Activated naive CD4-positive, alpha-beta T cell treated with anti-CD3 and anti-CD28 coated beads, Interleukin-2, amount 50 U/mL, for 72 hours (primary cell): ENCODE measurements around the gene IQCE. TPM values are rescaled to one million over a fixed set of nuclear protein-coding genes. Genes with fewer than 3 reads are reported as not detected.

Source experiments
- ATAC-seq, 2 donors: fragments of 150-1000 bp; cut with Tn5 transposase; 2 replicates each; pipeline ENCODE4 v1.10.0; 2021; ENCODE audit warnings: mild to moderate bottlenecking in 2 of 2, moderate library complexity in 2 of 2
- DNase-seq, 2 donors: peaks; one replicate each; pipeline ENCODE4 v3.0.0; 2021 to 2022; ENCODE audit warnings: low spot score in 2 of 2
- H3K27ac Mint-ChIP-seq, 2 donors: one replicate each; pipeline ENCODE4 v1.8.0; 2022; ENCODE audit warnings: mild to moderate bottlenecking in 2 of 2, mixed read lengths in 2 of 2
- H3K36me3 Mint-ChIP-seq, 2 donors: one replicate each; pipeline ENCODE4 v1.8.0; 2022; ENCODE audit warnings: mixed read lengths in 2 of 2
- H3K9me3 Mint-ChIP-seq, 2 donors: one replicate each; pipeline ENCODE4 v1.8.0; 2022; ENCODE audit warnings: mixed read lengths in 2 of 2
- total RNA-seq, 2 donors: library from RNA; stranded (reverse); gene quantifications; one replicate each; pipeline ENCODE4 v1.2.3, GENCODE V29; 2022

IQCE gene
- total RNA-seq, 2 donors from 2014 or later, result 7.3 to 9.5 TPM

DNA sequence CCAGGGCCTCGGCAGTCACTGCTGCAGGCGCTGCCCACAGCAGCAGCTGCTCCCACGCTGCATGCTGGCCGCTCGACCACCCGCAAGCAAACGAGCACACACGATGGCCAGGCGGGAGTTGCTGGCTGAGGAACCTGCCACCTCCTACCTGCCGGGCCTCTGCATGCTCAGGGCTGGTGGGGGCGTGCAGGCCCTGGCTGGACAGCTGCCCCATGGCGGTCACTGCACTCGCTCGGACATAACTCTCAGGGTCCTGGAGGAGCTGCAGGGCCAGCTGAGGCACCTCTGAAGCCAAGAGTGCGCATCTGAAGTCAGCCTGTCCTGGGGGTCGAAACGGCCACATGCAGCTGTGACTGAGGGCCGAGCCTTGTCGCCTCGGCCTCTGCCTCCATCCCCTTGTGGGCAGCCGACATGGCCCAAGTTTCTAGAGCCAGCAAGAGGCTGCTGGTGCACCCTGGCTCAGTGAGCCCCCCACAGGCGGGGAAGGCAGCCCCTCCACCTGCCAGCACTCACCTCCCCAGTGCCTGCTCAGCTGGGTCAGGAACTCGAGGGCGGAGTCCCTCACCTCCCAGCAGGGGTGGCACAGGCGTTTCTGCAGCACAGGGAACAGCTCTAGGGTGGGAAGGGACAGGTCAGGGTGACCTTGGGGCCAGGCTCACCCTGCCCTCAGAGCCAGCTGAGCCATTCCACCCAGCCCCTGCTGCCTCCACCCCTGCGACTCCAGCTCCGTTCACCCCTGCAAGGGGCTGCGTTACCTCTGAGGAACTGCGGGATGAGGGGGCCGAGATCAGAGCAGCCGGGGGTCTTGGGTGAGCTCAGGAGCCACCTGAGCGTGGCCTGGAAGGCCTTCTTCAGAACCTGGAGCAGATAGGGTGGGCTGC, 19.5 kb upstream of the IQCE start:
- Mint-ChIP-seq H3K27ac (no peak overlapping the region), H3K36me3 (no peaks in the 10 kb centered on the region), H3K9me3 (no peaks in the 10 kb centered on the region)
- no peak for ATAC-seq
- DNase-seq, result no peak

DNA sequence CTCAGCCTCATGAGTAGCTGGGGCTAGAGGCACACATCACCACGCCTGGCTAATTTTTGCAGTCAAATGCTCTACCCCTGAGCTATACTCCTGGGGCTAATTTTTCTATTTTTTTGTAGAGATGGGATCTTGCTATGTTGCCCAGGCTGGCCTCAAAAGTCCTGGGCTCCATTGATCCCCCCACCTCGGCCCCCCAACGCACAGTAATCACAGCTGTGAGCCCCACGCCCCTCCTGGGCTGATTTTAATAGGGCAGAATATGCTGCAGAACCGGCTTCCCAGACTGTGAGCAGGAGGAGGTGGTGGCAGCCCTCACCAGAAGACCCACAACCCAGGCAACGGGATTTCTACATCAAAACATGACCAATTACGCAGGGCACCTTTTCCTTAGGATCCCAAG, 18.6 kb upstream of the IQCE start:
- no peak for ATAC-seq
- no peaks in the 10 kb centered on the region for H3K36me3 Mint-ChIP-seq
- no peak for DNase-seq
- H3K9me3 Mint-ChIP-seq, result no peaks in the 10 kb centered on the region
- H3K27ac Mint-ChIP-seq, result peak overlapping the region in 1 of 2 donors; percentile 55

GRCh38 chr7:2540641-2541051, 18.1 kb upstream of the IQCE start:
- DNase-seq (peak in 1 of 2 donors; percentile 52), ATAC-seq (no peak)
- peak overlapping the region in 1 of 2 donors; percentile 29 for H3K27ac Mint-ChIP-seq
- no peaks in the 10 kb centered on the region for H3K36me3 Mint-ChIP-seq
- H3K9me3 Mint-ChIP-seq, result no peaks in the 10 kb centered on the region

GRCh38 chr7:2541291-2542010, 17.3 kb upstream of the IQCE start:
- Mint-ChIP-seq H3K9me3 (no peaks in the 10 kb centered on the region), H3K36me3 (no peaks in the 10 kb centered on the region), H3K27ac (no peak overlapping the region)
- peak in 1 of 2 donors; percentile 4 for ATAC-seq
- DNase-seq, result no peak

GRCh38 chr7:2542011-2542915, 16.5 kb upstream of the IQCE start:
- peak in 1 of 2 donors; percentile 17 for ATAC-seq
- DNase-seq, result no peak
- Mint-ChIP-seq H3K36me3 (no peaks in the 10 kb centered on the region), H3K27ac (no peak overlapping the region), H3K9me3 (no peaks in the 10 kb centered on the region)

DNA sequence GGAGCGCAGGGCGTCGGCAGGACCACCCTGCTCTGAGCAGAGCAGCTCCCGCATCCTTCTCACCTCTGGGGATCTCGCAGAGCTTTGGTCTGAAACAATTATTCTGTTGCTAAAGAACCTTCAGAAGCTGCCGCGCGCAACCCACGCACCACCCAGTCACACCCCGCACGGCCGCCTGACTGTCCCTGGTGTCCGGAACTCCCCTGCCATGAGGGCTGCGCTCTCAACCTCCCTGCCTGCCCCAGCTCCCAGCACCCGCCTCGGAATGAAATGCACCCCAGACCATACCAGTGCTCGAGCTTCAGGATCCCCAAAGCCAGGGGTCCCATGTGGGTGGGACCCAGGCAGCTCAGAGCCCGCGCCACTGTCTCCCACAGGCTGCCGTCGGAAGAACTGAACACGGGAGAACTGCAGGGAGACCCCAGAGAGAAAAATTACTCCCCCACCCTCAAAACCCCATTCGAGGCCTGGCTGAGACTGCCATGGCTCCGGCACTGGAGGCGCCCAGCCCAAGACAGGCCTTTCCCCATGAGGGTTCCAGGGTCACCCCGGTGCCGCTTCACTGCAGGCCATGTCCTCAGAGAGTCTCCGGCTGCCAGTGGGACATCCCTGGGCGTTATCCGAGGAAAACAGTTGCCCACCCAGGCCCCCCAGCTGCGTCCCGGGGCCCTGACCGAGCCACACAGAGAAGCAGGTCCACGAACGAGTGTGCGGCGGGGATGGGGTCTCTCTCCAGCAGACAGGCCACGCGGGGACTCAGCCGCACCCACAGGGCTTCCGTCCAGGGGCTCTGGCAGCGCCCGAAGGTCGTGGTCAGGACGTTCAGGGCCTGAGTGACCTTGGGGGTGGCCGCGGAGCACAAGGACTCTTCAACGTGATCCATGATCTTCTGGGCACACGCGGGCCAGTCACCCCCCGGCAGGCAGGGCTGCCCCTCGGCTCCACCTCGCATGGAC, 15.6 kb upstream of the IQCE start:
- no peak for ATAC-seq
- Mint-ChIP-seq H3K36me3 (no peaks in the 10 kb centered on the region), H3K9me3 (no peaks in the 10 kb centered on the region), H3K27ac (peak overlapping the region in 1 of 2 donors; percentile 60)
- DNase-seq, result no peak

GRCh38 chr7:2544541-2545188, 14.1 kb upstream of the IQCE start:
- Mint-ChIP-seq H3K36me3 (no peaks in the 10 kb centered on the region), H3K9me3 (no peaks in the 10 kb centered on the region), H3K27ac (peak overlapping the region in 1 of 2 donors; percentile 67)
- DNase-seq (no peak), ATAC-seq (no peak)

DNA sequence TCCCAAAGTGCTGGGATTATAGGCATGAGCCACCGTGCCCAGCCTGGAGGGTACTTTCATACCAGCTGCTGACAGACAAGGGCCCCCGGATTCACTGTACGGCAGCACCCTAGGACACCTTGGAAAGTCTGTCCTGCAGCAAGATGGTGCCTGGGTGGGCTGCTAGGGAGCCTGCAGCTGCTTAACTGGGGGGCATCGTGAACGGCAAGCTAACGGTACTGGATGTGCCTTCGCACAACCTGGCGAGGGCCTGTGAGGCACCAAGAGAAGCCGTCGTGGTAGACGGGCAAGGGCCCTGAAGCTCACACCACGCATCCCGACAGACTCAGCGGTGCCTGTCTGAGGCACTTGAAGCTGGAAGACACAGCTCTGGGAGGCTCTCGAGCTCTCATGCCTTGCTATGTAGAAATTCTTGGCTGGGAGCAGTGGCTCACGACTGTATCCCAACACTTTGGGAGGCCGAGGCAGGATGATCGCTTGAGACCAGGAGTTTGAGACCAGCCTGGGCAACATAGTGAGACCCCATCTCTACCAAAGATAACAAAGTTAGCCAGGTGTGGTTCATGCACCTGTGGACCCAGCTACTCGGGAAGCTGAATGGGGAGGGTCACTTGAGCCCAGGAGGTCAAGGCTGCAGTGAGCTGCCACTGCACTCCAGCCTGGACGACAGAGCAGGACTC, 12.9 kb upstream of the IQCE start:
- Mint-ChIP-seq H3K36me3 (no peaks in the 10 kb centered on the region), H3K9me3 (no peaks in the 10 kb centered on the region), H3K27ac (no peak overlapping the region)
- ATAC-seq (no peak), DNase-seq (no peak)

- H3K27ac Mint-ChIP-seq, result no peak overlapping the region
- no peak for ATAC-seq
- H3K9me3 Mint-ChIP-seq, result no peaks in the 10 kb centered on the region
- no peaks in the 10 kb centered on the region for H3K36me3 Mint-ChIP-seq
- no peak for DNase-seq
These were observed 11.8 kb upstream of the IQCE start for GRCh38 chr7:2546776-2547586.

DNA sequence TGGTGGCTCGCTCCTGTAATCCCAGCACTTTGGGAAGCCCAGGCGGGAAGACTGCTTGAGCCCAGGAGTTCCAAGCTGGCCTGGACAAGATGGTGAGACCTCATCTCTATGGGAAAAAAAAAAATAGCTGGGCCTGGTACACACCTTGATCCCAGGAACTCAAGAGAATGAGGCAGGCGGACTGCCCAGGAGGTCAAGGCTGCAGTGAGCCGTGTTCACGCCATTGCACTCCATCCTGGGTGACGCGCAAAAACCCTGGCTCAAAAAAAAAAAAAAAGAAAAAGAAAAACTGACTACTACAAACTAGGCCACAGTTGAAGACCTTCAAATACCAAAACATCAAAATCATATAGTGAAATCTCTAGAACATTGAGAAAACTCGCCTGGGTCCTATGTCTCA, 7.4 kb upstream of the IQCE start:
- H3K9me3 Mint-ChIP-seq, result no peaks in the 10 kb centered on the region
- peaks cover 9 to 14% of the 10 kb centered on the region in 2 donors for H3K36me3 Mint-ChIP-seq
- no peak for ATAC-seq
- DNase-seq, result no peak
- no peak overlapping the region for H3K27ac Mint-ChIP-seq

DNA sequence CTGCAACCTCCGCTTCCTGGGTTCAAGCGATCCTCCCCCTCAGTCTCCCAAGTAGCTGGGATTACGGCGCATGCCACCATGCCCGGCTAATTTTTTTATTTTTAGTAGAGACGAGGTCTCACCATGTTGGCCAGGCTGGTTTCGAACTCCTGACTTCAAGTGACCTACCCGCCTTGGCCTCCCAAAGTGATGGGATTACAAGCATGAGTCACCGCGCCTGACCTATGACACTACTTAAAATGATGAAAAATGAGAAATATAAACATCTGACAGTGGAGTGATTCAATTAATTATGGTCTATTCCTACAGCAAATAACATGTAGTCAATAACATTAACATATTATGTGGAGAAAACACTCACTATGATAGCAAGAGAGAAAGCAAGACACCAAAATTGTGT, 5.7 kb upstream of the IQCE start:
- ATAC-seq, result no peak
- H3K36me3 Mint-ChIP-seq, result peaks cover 9 to 14% of the 10 kb centered on the region in 2 donors
- DNase-seq, result no peak
- no peaks in the 10 kb centered on the region for H3K9me3 Mint-ChIP-seq
- no peak overlapping the region for H3K27ac Mint-ChIP-seq

- Mint-ChIP-seq H3K27ac (peak overlapping the region; percentile 92 to 93), H3K9me3 (no peaks in the 10 kb centered on the region), H3K36me3 (peaks cover 9 to 14% of the 10 kb centered on the region in 2 donors)
- no peak for DNase-seq
- no peak for ATAC-seq
These were observed 4.8 kb upstream of the IQCE start for GRCh38 chr7:2553831-2554581.

DNA sequence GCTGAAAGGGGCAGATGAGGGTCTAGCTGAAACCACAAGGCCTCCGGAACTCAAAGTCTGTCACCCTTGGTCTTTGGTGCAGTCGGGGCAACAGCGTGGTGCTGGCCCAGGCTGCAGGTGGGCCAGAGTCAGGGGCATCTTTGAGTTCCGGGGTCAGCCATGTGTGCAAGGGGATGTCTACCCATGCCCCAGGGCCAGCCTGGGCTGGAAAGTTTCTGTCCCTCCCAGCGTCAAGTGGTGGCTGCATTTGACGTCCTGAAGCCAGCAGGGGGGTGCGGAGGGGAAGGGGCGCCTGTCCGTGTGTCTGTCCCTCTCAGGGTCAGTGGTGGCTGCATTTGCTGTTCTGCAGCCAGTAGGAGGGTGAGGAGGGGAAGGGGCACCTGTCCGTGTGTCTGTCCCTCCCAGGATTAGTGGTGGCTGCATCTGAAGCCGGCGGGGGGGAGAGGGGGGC, 4.1 kb upstream of the IQCE start:
- ATAC-seq (no peak), DNase-seq (no peak)
- Mint-ChIP-seq H3K9me3 (no peaks in the 10 kb centered on the region), H3K36me3 (peaks cover 9 to 14% of the 10 kb centered on the region in 2 donors), H3K27ac (peak overlapping the region; percentile 92 to 93)
